Measurements from ENCODE around the gene RPL27A. TPM values are rescaled to one million over a fixed set of nuclear protein-coding genes. Genes with fewer than 3 reads are reported as not detected.

RPL27A gene
- total RNA-seq, 2 donors from 2014 or later, result 320 to 1,209 TPM

DNA sequence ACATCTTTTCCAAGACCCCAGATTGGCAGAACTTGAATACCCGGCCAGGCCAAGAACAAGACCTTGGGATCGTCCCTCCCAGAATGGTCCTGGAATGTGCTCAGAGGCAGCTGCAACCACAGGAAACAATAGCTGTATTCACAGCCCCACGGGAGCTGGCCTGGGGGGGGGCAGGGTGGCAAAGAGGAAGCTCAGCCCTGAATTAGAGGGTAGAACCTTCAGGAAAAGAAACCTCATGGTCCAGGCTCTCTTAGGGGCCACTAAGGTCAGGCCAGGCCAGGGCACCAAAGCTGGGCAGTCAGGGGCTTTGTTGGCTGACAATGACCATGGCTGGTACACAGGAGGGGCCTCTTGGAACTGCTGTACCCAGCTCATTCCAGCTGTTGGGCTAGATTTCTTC lies 17.3 kb downstream of the RPL27A start:
- intact Hi-C loops (cut with DNase I), result loop anchor here (10.0 kb wide), 1 partner anchor 105 kb away; no protein-coding TSS in a partner anchor
- WGBS, 2 donors, result 22 to 32% methylated on average over 3 of the region's 3 CpGs
- peak overlapping the region; percentile 69 to 87 (median 75) for H3K27ac ChIP-seq
- peak; percentile 44 to 74 (median 66) for DNase-seq
- TF ChIP-seq POLR2A (IDR thresholded peaks at IDR 0.05), result no peak
- TF ChIP-seq, protein P1, sequence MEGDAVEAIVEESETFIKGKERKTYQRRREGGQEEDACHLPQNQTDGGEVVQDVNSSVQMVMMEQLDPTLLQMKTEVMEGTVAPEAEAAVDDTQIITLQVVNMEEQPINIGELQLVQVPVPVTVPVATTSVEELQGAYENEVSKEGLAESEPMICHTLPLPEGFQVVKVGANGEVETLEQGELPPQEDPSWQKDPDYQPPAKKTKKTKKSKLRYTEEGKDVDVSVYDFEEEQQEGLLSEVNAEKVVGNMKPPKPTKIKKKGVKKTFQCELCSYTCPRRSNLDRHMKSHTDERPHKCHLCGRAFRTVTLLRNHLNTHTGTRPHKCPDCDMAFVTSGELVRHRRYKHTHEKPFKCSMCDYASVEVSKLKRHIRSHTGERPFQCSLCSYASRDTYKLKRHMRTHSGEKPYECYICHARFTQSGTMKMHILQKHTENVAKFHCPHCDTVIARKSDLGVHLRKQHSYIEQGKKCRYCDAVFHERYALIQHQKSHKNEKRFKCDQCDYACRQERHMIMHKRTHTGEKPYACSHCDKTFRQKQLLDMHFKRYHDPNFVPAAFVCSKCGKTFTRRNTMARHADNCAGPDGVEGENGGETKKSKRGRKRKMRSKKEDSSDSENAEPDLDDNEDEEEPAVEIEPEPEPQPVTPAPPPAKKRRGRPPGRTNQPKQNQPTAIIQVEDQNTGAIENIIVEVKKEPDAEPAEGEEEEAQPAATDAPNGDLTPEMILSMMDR (IDR thresholded peaks at IDR 0.05), result no peak
- peak; percentile 87 for ATAC-seq
- peaks cover 25% of the 10 kb centered on the region for H3K4me1 ChIP-seq
- H3K27me3 ChIP-seq, result no peaks in the 10 kb centered on the region
- H3K9me3 ChIP-seq, result no peaks in the 10 kb centered on the region
- H3K4me3 ChIP-seq, result no peak overlapping the region
- peaks cover 0 to 9% of the 10 kb centered on the region in 2 donors for H3K36me3 ChIP-seq (replicated peaks in 1 of 2; ENCODE audit: insufficient read depth in 1 of 2, low read depth in 2 of 2)

GRCh38 chr11:8701891-8702597 lies 19.5 kb downstream of the RPL27A start:
- peaks cover 30% of the 10 kb centered on the region for H3K4me1 ChIP-seq
- 89 to 91% methylated on average over 10 of the region's 10 CpGs for WGBS, 2 donors
- H3K9me3 ChIP-seq, result no peaks in the 10 kb centered on the region
- H3K4me3 ChIP-seq, result no peak overlapping the region
- H3K36me3 ChIP-seq (replicated peaks in 1 of 2; ENCODE audit: insufficient read depth in 1 of 2, low read depth in 2 of 2), result no peaks in the 10 kb centered on the region
- intact Hi-C loops (cut with DNase I), result loop anchor here (10.0 kb wide), 1 partner anchor 103 kb away; no protein-coding TSS in a partner anchor
- no peak for ATAC-seq
- DNase-seq, result no peak
- H3K27ac ChIP-seq, result no peak overlapping the region
- TF ChIP-seq, protein P1 (IDR thresholded peaks at IDR 0.05), result no peak
- no peak for TF ChIP-seq POLR2A (IDR thresholded peaks at IDR 0.05)
- no peaks in the 10 kb centered on the region for H3K27me3 ChIP-seq

DNA sequence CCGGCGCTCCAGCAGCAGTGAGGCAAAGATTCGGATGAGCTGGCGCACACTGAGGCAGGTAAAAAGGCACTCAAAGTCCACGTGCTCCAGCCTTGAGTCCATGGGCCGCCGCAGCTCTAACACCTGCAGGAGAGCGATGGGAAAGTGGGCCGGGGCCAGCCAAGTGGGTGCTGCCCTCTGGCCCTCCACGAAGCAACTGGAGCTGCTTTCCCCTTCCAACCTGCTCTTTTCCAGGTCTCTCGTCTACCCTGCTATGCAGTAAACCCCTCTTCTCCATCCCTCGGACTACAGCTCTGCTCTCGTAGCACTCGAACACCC lies 20.0 kb downstream of the RPL27A start:
- ATAC-seq, result no peak
- Histone ChIP-seq H3K9me3 (no peaks in the 10 kb centered on the region), H3K4me1 (peaks cover 35% of the 10 kb centered on the region), H3K36me3 (replicated peaks in 1 of 2; ENCODE audit: insufficient read depth in 1 of 2, low read depth in 2 of 2) (no peaks in the 10 kb centered on the region), H3K4me3 (no peak overlapping the region), H3K27ac (no peak overlapping the region), H3K27me3 (no peaks in the 10 kb centered on the region)
- DNase-seq, result no peak
- 93 to 94% methylated on average over 14 of the region's 14 CpGs for WGBS, 2 donors
- intact Hi-C loops (cut with DNase I), result loop anchor here (10.0 kb wide), 1 partner anchor 102 kb away; no protein-coding TSS in a partner anchor
- no peak for TF ChIP-seq POLR2A (IDR thresholded peaks at IDR 0.05)

DNA sequence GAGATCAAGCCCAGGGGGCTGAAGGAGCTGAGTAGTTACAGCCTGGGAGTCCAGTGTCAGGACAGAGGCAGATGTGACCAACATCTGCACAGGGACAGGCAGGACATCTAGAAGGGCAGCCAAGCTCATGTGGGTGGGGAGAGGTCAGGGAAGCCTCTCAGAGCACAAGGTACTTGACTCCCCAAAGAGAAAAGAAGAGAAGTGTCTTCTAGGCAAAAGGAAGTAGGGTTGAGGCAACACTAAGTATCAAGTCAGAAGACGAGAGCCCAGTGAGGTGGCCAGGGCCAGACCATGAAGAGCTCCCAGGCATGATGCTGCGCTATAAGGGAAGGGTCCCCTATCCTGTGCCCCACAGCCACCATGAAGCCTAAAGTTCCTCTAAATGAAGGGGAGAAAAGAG lies 21.5 kb downstream of the RPL27A start:
- Histone ChIP-seq H3K4me3 (no peak overlapping the region), H3K4me1 (peaks cover 40% of the 10 kb centered on the region), H3K9me3 (no peaks in the 10 kb centered on the region), H3K27ac (no peak overlapping the region), H3K27me3 (no peaks in the 10 kb centered on the region), H3K36me3 (replicated peaks in 1 of 2; ENCODE audit: insufficient read depth in 1 of 2, low read depth in 2 of 2) (no peaks in the 10 kb centered on the region)
- no peak for DNase-seq
- intact Hi-C loops (cut with DNase I), result loop anchor here (10.0 kb wide), 1 partner anchor 101 kb away; no protein-coding TSS in a partner anchor
- ATAC-seq, result no peak
- 82 to 97% methylated on average over 2 of the region's 2 CpGs for WGBS, 2 donors
- TF ChIP-seq, protein P1 (IDR thresholded peaks at IDR 0.05), result no peak
- no peak for TF ChIP-seq POLR2A (IDR thresholded peaks at IDR 0.05)

DNA sequence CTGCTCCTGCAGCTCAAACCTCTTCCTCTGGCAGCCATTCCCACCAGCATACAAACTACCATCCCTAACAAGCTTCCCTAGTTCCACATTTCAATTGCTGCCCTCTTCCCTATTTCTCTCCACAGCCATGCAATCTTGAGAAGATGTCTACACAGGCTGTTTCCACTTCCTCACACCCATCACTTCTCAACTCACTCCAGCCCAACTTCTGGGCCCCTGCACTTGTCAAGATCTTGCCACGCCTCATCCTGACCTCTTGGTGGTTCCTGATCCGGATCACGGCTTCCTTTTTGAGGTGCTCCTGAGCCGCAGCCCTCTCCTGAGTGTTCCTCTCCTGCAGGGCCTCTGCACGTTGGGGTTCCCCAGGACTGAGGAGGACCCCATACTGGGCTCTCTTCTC lies 22.6 kb downstream of the RPL27A start:
- TF ChIP-seq, protein P1 (IDR thresholded peaks at IDR 0.05), result no peak
- no peak for TF ChIP-seq POLR2A (IDR thresholded peaks at IDR 0.05)
- Histone ChIP-seq H3K4me1 (peaks cover 40% of the 10 kb centered on the region), H3K27me3 (no peaks in the 10 kb centered on the region), H3K36me3 (replicated peaks in 1 of 2; ENCODE audit: insufficient read depth in 1 of 2, low read depth in 2 of 2) (no peaks in the 10 kb centered on the region), H3K27ac (no peak overlapping the region), H3K4me3 (no peak overlapping the region), H3K9me3 (no peaks in the 10 kb centered on the region)
- 74 to 85% methylated on average over 5 of the region's 5 CpGs for WGBS, 2 donors
- intact Hi-C loops (cut with DNase I), result loop anchor here (10.0 kb wide), 1 partner anchor 100 kb away; no protein-coding TSS in a partner anchor
- DNase-seq, result no peak
- ATAC-seq, result no peak
